ENCODE results near the gene NXF1.

The NXF1 gene

GRCh38 chr11:62794201-62794775 lies 11.0 kb downstream of the NXF1 start:
- no peak for TF ChIP-seq CTCF (IDR thresholded peaks at IDR 0.05; ENCODE audit: insufficient read depth, low read depth, low read length, missing control alignments)
- DNase-seq (ENCODE audit: low read depth) = no peak
- H3K4me3 ChIP-seq (ENCODE audit: low read depth, low read length) = no peak overlapping the region

GRCh38 chr11:62792202-62792575 lies 13.1 kb downstream of the NXF1 start:
- DNase-seq (ENCODE audit: low read depth) = no peak
- H3K4me3 ChIP-seq (ENCODE audit: low read depth, low read length) = peak overlapping the region; percentile 85; the same call in 1 of the 2 replicates

GRCh38 chr11:62791501-62792201 lies 13.6 kb downstream of the NXF1 start, which contains the start of gene TMEM223:
Gene TMEM223 (minus strand): TSS chr11:62792006. CDS start chr11:62791994, 12 bp downstream.
- no peak for TF ChIP-seq CTCF (IDR thresholded peaks at IDR 0.05; ENCODE audit: insufficient read depth, low read depth, low read length, missing control alignments)
- H3K4me3 ChIP-seq (ENCODE audit: low read depth, low read length) = peak within 1 kb of the TSS; percentile 85
- peak; percentile 88 for DNase-seq (ENCODE audit: low read depth)

More at GRCh38 chr11:62792202-62792575, 13.1 kb downstream of the NXF1 start:
- TF ChIP-seq CTCF (IDR thresholded peaks at IDR 0.05; ENCODE audit: insufficient read depth, low read depth, low read length, missing control alignments) = no peak

GRCh38 chr11:62789576-62789975 lies 15.7 kb downstream of the NXF1 start:
- no peak for DNase-seq (ENCODE audit: low read depth)
- H3K4me3 ChIP-seq (ENCODE audit: low read depth, low read length) = no peak overlapping the region
- TF ChIP-seq CTCF (IDR thresholded peaks at IDR 0.05; ENCODE audit: insufficient read depth, low read depth, low read length, missing control alignments) = no peak

- TF ChIP-seq CTCF (IDR thresholded peaks at IDR 0.05; ENCODE audit: insufficient read depth, low read depth, low read length, missing control alignments) = no peak
- H3K4me3 ChIP-seq (ENCODE audit: low read depth, low read length) = no peak overlapping the region
- no peak for DNase-seq (ENCODE audit: low read depth)
Observed at GRCh38 chr11:62788991-62789390, 16.2 kb downstream of the NXF1 start.

GRCh38 chr11:62787005-62787759 lies 18.1 kb downstream of the NXF1 start, which contains the start of gene TMEM179B:
Gene TMEM179B (plus strand): TSS chr11:62787402. CDS start chr11:62787432, 30 bp downstream.
- DNase-seq (ENCODE audit: low read depth) = peak; percentile 98
- TF ChIP-seq CTCF (IDR thresholded peaks at IDR 0.05; ENCODE audit: insufficient read depth, low read depth, low read length, missing control alignments) = peak; percentile 78
- H3K4me3 ChIP-seq (ENCODE audit: low read depth, low read length) = peak within 1 kb of the TSS; percentile 97
